D341Med (cell line): ENCODE results near the gene HIGD1C.
A peak's percentile ranks its signal among the peaks of the same experiment; 100 is the strongest.
"Not testable (repeated sequence)": the region's sequence is repeated elsewhere in the genome, so short reads cannot be mapped to it uniquely, and the experiment has no call there.

ENCODE experiments used
- DNase-seq: peaks from one replicate; pipeline ENCODE4 v3.0.0; 2012; ENCODE audit warnings: low spot score

HIGD1C gene

GRCh38 chr12:50952510-50952909 is at the start of gene HIGD1C:
HIGD1C (plus strand) TSS chr12:50952544; CDS start chr12:50953999, 1,455 bp downstream.
- no peak for DNase-seq

- not testable (repeated sequence) for DNase-seq
Observed at GRCh38 chr12:50908479-50908878, 43.9 kb upstream of the HIGD1C start.

- not testable (repeated sequence) for DNase-seq
Observed at GRCh38 chr12:50912361-50912760, 40.0 kb upstream of the HIGD1C start.

- DNase-seq: no peak
Observed at GRCh38 chr12:50913224-50913623, 39.1 kb upstream of the HIGD1C start.

GRCh38 chr12:50914872-50915484 is 37.4 kb upstream of the HIGD1C start:
- no peak for DNase-seq

- no peak for DNase-seq
Observed at GRCh38 chr12:50916292-50916691, 36.1 kb upstream of the HIGD1C start.

- DNase-seq: no peak
Observed at GRCh38 chr12:50918584-50919316, 33.6 kb upstream of the HIGD1C start.

GRCh38 chr12:50922820-50923219 is 29.5 kb upstream of the HIGD1C start:
- DNase-seq: no peak

- no peak for DNase-seq
Observed at GRCh38 chr12:50923361-50924130, 28.8 kb upstream of the HIGD1C start.

- DNase-seq: no peak
Observed at GRCh38 chr12:50924131-50924438, 28.3 kb upstream of the HIGD1C start.

- DNase-seq: peak; percentile 67
Observed at GRCh38 chr12:50924439-50925341, 27.7 kb upstream of the HIGD1C start.

GRCh38 chr12:50925342-50925651 is 27.0 kb upstream of the HIGD1C start:
- no peak for DNase-seq

GRCh38 chr12:50925920-50926319 is 26.4 kb upstream of the HIGD1C start:
- no peak for DNase-seq

GRCh38 chr12:50926415-50926814 is 25.9 kb upstream of the HIGD1C start:
- no peak for DNase-seq

GRCh38 chr12:50926932-50927331 is 25.4 kb upstream of the HIGD1C start:
- not testable (repeated sequence) for DNase-seq

GRCh38 chr12:50927356-50927755 is 25.0 kb upstream of the HIGD1C start:
- no peak for DNase-seq

- DNase-seq: no peak
Observed at GRCh38 chr12:50927766-50928224, 24.5 kb upstream of the HIGD1C start.

GRCh38 chr12:50928392-50928791 is 24.0 kb upstream of the HIGD1C start:
- DNase-seq: no peak

- no peak for DNase-seq
Observed at GRCh38 chr12:50929831-50930230, 22.5 kb upstream of the HIGD1C start.

- not testable (repeated sequence) for DNase-seq
Observed at GRCh38 chr12:50930477-50930876, 21.9 kb upstream of the HIGD1C start.

GRCh38 chr12:50932787-50933280 is 19.5 kb upstream of the HIGD1C start:
- DNase-seq: no peak
